Memory B cell (primary cell): ENCODE data around the gene IFT88.
"Not testable (repeated sequence)": the region's sequence is repeated elsewhere in the genome, so short reads cannot be mapped to it uniquely, and the experiment has no call there.

Experiments
- ATAC-seq: fragments of 150-1000 bp; cut with Tn5 transposase; 2 replicates; pipeline ENCODE4 v1.10.0; 2021; ENCODE audit warnings: low read depth, mild to moderate bottlenecking, moderate library complexity
- DNase-seq, 2 donors: peaks; one replicate each; pipeline ENCODE4 v3.0.0; 2022; ENCODE audit warnings: low spot score in 2 of 2
- H3K27ac Mint-ChIP-seq: one replicate; pipeline ENCODE4 v1.8.0; 2022; ENCODE audit warnings: mild to moderate bottlenecking, moderate library complexity, mixed read lengths
- H3K27me3 Mint-ChIP-seq: one replicate; pipeline ENCODE4 v1.8.0; 2022; ENCODE audit warnings: mixed read lengths
- H3K36me3 Mint-ChIP-seq: one replicate; pipeline ENCODE4 v1.8.0; 2022; ENCODE audit warnings: mild to moderate bottlenecking, mixed read lengths
- H3K4me1 Mint-ChIP-seq: one replicate; pipeline ENCODE4 v1.8.0; 2022; ENCODE audit warnings: mixed read lengths
- H3K4me3 Mint-ChIP-seq: one replicate; pipeline ENCODE4 v1.8.0; 2022; ENCODE audit warnings: mild to moderate bottlenecking, moderate library complexity, mixed read lengths
- H3K9me3 Mint-ChIP-seq: one replicate; pipeline ENCODE4 v1.8.0; 2022; ENCODE audit warnings: mixed read lengths

Gene IFT88

GRCh38 chr13:20676213-20676612 lies 109.3 kb downstream of the IFT88 start:
- H3K4me3 Mint-ChIP-seq = no peak overlapping the region
- H3K27me3 Mint-ChIP-seq = no peaks in the 10 kb centered on the region
- no peaks in the 10 kb centered on the region for H3K9me3 Mint-ChIP-seq
- ATAC-seq (no peak), DNase-seq (no peak)
- peaks cover 31% of the 10 kb centered on the region for H3K36me3 Mint-ChIP-seq
- H3K4me1 Mint-ChIP-seq = no peaks in the 10 kb centered on the region
- no peak overlapping the region for H3K27ac Mint-ChIP-seq

- not testable (repeated sequence) for H3K4me3 Mint-ChIP-seq, H3K27ac Mint-ChIP-seq, H3K9me3 Mint-ChIP-seq, H3K27me3 Mint-ChIP-seq, H3K4me1 Mint-ChIP-seq, ATAC-seq, DNase-seq
- H3K36me3 Mint-ChIP-seq = peaks cover 26% of the 10 kb centered on the region
Measured at GRCh38 chr13:20678606-20679005, 111.6 kb downstream of the IFT88 start.

- no peaks in the 10 kb centered on the region for H3K4me1 Mint-ChIP-seq
- no peak overlapping the region for H3K4me3 Mint-ChIP-seq
- ATAC-seq = no peak
Measured at GRCh38 chr13:20679879-20680278, 112.9 kb downstream of the IFT88 start.

GRCh38 chr13:20680416-20681080 lies 113.6 kb downstream of the IFT88 start:
- Mint-ChIP-seq H3K27ac (no peak overlapping the region), H3K9me3 (no peaks in the 10 kb centered on the region), H3K36me3 (peaks cover 27% of the 10 kb centered on the region), H3K4me3 (no peak overlapping the region), H3K27me3 (no peaks in the 10 kb centered on the region), H3K4me1 (no peaks in the 10 kb centered on the region)
- no peak for ATAC-seq
- no peak for DNase-seq

More at GRCh38 chr13:20679879-20680278, 112.9 kb downstream of the IFT88 start:
- H3K27me3 Mint-ChIP-seq = no peaks in the 10 kb centered on the region
- H3K9me3 Mint-ChIP-seq = no peaks in the 10 kb centered on the region
- no peak overlapping the region for H3K27ac Mint-ChIP-seq
- no peak for DNase-seq
- peaks cover 27% of the 10 kb centered on the region for H3K36me3 Mint-ChIP-seq

DNA sequence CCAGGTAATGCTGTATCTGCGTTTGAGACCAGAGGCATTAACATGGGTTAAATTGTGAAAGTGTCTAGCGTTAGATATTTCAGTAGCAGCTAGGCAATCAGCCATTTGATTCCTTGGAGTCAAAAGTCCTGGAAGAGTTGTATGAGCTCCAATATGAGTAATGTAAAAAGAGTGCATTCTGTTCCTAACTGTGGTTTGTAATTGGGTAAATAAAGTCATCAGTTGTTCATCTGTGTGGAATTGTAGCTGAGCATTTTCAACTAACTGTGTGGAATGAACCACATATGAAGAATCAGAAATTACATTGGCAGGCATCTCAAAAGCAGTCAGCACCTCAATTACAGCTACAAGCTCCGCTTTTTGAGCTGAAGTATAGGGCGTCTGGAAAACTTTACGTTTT lies 114.5 kb downstream of the IFT88 start:
- not testable (repeated sequence) for H3K4me1 Mint-ChIP-seq, H3K4me3 Mint-ChIP-seq, DNase-seq, H3K27ac Mint-ChIP-seq, H3K9me3 Mint-ChIP-seq, ATAC-seq, H3K27me3 Mint-ChIP-seq
- peaks cover 24% of the 10 kb centered on the region for H3K36me3 Mint-ChIP-seq

- H3K27me3 Mint-ChIP-seq = no peaks in the 10 kb centered on the region
Measured at GRCh38 chr13:20682061-20682460, 115.1 kb downstream of the IFT88 start.

GRCh38 chr13:20684041-20684440 lies 117.1 kb downstream of the IFT88 start:
- H3K27me3 Mint-ChIP-seq = no peaks in the 10 kb centered on the region
- H3K27ac Mint-ChIP-seq = no peak overlapping the region
- ATAC-seq (no peak), DNase-seq (no peak)
- peaks cover 22% of the 10 kb centered on the region for H3K36me3 Mint-ChIP-seq
- no peak overlapping the region for H3K4me3 Mint-ChIP-seq
- no peaks in the 10 kb centered on the region for H3K4me1 Mint-ChIP-seq
- H3K9me3 Mint-ChIP-seq = no peaks in the 10 kb centered on the region

More at GRCh38 chr13:20682061-20682460, 115.1 kb downstream of the IFT88 start:
- Mint-ChIP-seq H3K36me3 (peaks cover 22% of the 10 kb centered on the region), H3K9me3 (no peaks in the 10 kb centered on the region), H3K27ac (no peak overlapping the region), H3K4me1 (no peaks in the 10 kb centered on the region), H3K4me3 (no peak overlapping the region)
- ATAC-seq (no peak), DNase-seq (no peak)

DNA sequence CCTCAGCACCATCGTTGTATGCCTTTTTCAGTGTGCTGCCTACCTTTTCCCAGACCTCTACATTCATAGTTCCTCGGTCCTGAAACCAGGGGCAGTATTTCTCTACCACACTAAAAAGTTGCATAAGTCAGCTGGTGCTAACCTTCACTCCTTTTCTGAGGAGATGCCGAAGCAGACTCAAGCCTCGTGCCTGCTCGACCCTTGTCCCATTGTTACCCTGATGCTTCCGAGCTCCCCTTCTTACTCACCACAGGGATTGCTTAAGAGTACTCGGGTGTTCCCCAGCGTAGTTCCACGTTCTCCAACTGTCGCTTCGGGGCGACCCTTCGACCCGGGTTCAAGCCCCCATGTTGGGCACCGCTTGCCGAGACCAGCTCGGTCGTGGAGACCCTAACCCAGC lies 117.6 kb downstream of the IFT88 start:
- no peaks in the 10 kb centered on the region for H3K9me3 Mint-ChIP-seq

GRCh38 chr13:20685092-20685491 lies 118.1 kb downstream of the IFT88 start:
- ATAC-seq = no peak
- H3K4me1 Mint-ChIP-seq = no peaks in the 10 kb centered on the region
- H3K36me3 Mint-ChIP-seq = peaks cover 20% of the 10 kb centered on the region
- H3K27me3 Mint-ChIP-seq = no peaks in the 10 kb centered on the region
- no peak for DNase-seq
- H3K4me3 Mint-ChIP-seq = no peak overlapping the region
- H3K9me3 Mint-ChIP-seq = no peaks in the 10 kb centered on the region
- no peak overlapping the region for H3K27ac Mint-ChIP-seq

More for the DNA sequence above, 117.6 kb downstream of the IFT88 start:
- H3K36me3 Mint-ChIP-seq = peaks cover 22% of the 10 kb centered on the region
- DNase-seq (no peak), ATAC-seq (no peak)
- no peak overlapping the region for H3K4me3 Mint-ChIP-seq
- H3K27me3 Mint-ChIP-seq = no peaks in the 10 kb centered on the region
- no peak overlapping the region for H3K27ac Mint-ChIP-seq
- no peaks in the 10 kb centered on the region for H3K4me1 Mint-ChIP-seq

GRCh38 chr13:20686167-20686566 lies 119.2 kb downstream of the IFT88 start:
- H3K4me3 Mint-ChIP-seq = no peak overlapping the region
- H3K27ac Mint-ChIP-seq = no peak overlapping the region
- ATAC-seq (no peak), DNase-seq (no peak)
- no peaks in the 10 kb centered on the region for H3K9me3 Mint-ChIP-seq
- no peaks in the 10 kb centered on the region for H3K4me1 Mint-ChIP-seq
- no peaks in the 10 kb centered on the region for H3K27me3 Mint-ChIP-seq
- H3K36me3 Mint-ChIP-seq = peaks cover 14% of the 10 kb centered on the region

- Mint-ChIP-seq H3K4me3 (no peak overlapping the region), H3K36me3 (peaks cover 14% of the 10 kb centered on the region), H3K4me1 (no peaks in the 10 kb centered on the region), H3K27me3 (no peaks in the 10 kb centered on the region), H3K9me3 (no peaks in the 10 kb centered on the region), H3K27ac (no peak overlapping the region)
- ATAC-seq (no peak), DNase-seq (no peak)
Measured at GRCh38 chr13:20686863-20687579, 120.1 kb downstream of the IFT88 start.

DNA sequence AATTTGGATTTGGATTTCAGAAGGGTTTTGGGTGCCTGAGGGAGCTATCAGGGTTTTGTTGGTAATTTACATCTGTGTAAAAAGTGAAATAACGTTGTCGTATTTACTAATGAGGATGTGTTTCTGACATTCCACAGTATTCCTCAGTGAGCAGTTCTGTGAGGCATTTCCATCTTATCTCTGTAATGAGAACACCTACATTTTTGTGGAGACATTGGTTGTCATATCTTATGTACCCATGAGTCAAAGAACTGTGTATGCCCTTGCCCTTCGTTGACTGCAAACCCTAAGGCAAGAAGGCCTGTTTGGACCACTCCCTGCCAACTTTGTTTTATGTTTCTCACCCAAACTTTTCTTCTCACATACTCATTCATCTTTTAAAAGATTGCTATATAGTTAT lies 122.3 kb downstream of the IFT88 start:
- ATAC-seq = no peak
- no peaks in the 10 kb centered on the region for H3K27me3 Mint-ChIP-seq
- no peaks in the 10 kb centered on the region for H3K4me1 Mint-ChIP-seq
- no peak for DNase-seq
- no peaks in the 10 kb centered on the region for H3K9me3 Mint-ChIP-seq
- no peak overlapping the region for H3K27ac Mint-ChIP-seq
- H3K4me3 Mint-ChIP-seq = no peak overlapping the region
- peaks cover 7% of the 10 kb centered on the region for H3K36me3 Mint-ChIP-seq

DNA sequence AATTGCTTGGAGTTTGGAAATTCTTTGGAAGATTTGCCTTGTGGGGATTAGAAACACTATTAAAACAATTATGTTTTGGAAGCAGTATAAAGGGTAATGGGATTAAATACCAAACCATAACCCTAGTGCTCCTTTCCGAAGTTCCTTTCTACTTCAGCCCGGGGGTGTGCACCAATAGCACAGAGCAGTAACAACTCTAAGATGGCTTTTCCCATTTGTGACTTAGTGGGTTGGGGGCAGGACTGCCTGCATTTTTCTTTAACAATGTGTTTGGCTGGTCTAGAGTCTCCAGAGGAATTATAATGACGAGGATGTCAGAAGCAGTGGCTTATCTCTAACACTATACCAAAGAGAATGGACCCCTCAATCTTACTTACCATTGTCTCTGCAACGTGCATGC lies 124.7 kb downstream of the IFT88 start:
- Mint-ChIP-seq H3K4me1 (no peaks in the 10 kb centered on the region), H3K27me3 (peaks cover 2% of the 10 kb centered on the region), H3K27ac (no peak overlapping the region), H3K36me3 (peaks cover 2% of the 10 kb centered on the region), H3K9me3 (no peaks in the 10 kb centered on the region), H3K4me3 (no peak overlapping the region)
- DNase-seq (no peak), ATAC-seq (no peak)

DNA sequence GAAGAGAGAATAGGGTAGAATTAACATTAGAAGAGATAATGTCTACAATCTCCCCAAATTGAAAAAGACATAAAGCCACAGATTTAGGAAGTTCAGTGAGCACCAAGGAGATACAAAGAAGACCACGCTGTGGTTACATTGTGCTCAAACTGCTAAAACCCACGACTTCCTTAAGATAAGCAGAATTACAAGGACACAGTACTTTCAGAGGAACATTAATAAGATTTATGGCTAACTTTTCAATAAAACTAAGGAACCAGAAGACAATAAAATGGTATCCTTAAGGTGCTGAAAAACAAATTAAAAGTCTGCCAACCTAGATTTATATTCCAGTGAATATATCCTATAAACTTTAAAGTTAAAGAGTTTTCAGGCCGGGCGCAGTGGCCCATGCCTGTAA lies 129.1 kb downstream of the IFT88 start:
- ATAC-seq (no peak), DNase-seq (no peak)
- no peaks in the 10 kb centered on the region for H3K9me3 Mint-ChIP-seq
- no peak overlapping the region for H3K4me3 Mint-ChIP-seq
- no peaks in the 10 kb centered on the region for H3K36me3 Mint-ChIP-seq
- H3K27ac Mint-ChIP-seq = no peak overlapping the region
- no peaks in the 10 kb centered on the region for H3K4me1 Mint-ChIP-seq
- H3K27me3 Mint-ChIP-seq = peaks cover 13% of the 10 kb centered on the region

GRCh38 chr13:20699715-20700114 lies 132.8 kb downstream of the IFT88 start:
- DNase-seq = no peak
- no peak overlapping the region for H3K4me3 Mint-ChIP-seq

More at GRCh38 chr13:20699715-20700114, 132.8 kb downstream of the IFT88 start:
- Mint-ChIP-seq H3K36me3 (no peaks in the 10 kb centered on the region), H3K27ac (no peak overlapping the region), H3K4me1 (peaks cover 3% of the 10 kb centered on the region), H3K27me3 (peaks cover 13% of the 10 kb centered on the region), H3K9me3 (no peaks in the 10 kb centered on the region)
- ATAC-seq = no peak
